ENCODE data around the gene ALG14.

- TF ChIP-seq POLR2AphosphoS5 (IDR thresholded peaks at IDR 0.05): no peak
- TF ChIP-seq CTCF (IDR thresholded peaks at IDR 0.05; ENCODE audit: poor library complexity, severe bottlenecking): no peak
- TF ChIP-seq TAF1 (IDR thresholded peaks at IDR 0.05; ENCODE audit: low read depth): no peak
- TF ChIP-seq EZH2 (IDR thresholded peaks at IDR 0.05; ENCODE audit: borderline replicate concordance, insufficient read depth, low read length, poor library complexity, severe bottlenecking): no peak
- TF ChIP-seq REST (IDR thresholded peaks at IDR 0.05; ENCODE audit: borderline replicate concordance): no peak
- TF ChIP-seq RAD21 (conservative IDR thresholded peaks at IDR 0.05): no peak
- no peak for TF ChIP-seq EP300 (conservative IDR thresholded peaks at IDR 0.05; ENCODE audit: poor library complexity, severe bottlenecking)
- no peak for TF ChIP-seq MXI1 (conservative IDR thresholded peaks at IDR 0.05; ENCODE audit: poor library complexity, severe bottlenecking)
- TF ChIP-seq SMC3 (conservative IDR thresholded peaks at IDR 0.05; ENCODE audit: poor library complexity): no peak
Observed at GRCh38 chr1:94928293-94928939, 144.3 kb downstream of the ALG14 start.

All from neural cell (in vitro differentiated cells).